A549 treated with CpdA at 1 μM for 4 hours (cell line): ENCODE data around the gene CYP2D6. TPM values are rescaled to one million over a fixed set of nuclear protein-coding genes. Genes with fewer than 3 reads are reported as not detected.

Source experiments
- total RNA-seq: library from RNA; stranded (reverse); fragments of 200-300 nt; extraction: Qiagen RNA extraction; gene quantifications from 5 replicates; pipeline ENCODE4 v1.2.3, GENCODE V29; 2022; ENCODE audit warnings: low read depth

The CYP2D6 gene
- 0.30 to 0.81 TPM (median 0.54 TPM) in 5 replicates for total RNA-seq

GRCh38 chr22:42130639-42131431 is at the start of gene CYP2D6:
Gene CYP2D6, minus strand, starts transcription at chr22:42130810. Its CDS starts 19 bp downstream, at chr22:42130791.

GRCh38 chr22:42090596-42091454 is 39.8 kb downstream of the CYP2D6 start, which contains the start of gene NDUFA6:
Gene NDUFA6, minus strand, starts transcription at chr22:42090772. Its CDS starts 28 bp downstream, at chr22:42090744.

GRCh38 chr22:42079319-42080251 is 51.0 kb downstream of the CYP2D6 start, which contains the start of gene SMDT1:
Gene SMDT1, plus strand, starts transcription at chr22:42079700. Its CDS starts 69 bp downstream, at chr22:42079769.

Other genes starting within 250 kb of the CYP2D6 start
- 0.13 to 0.19 TPM (median 0.15 TPM) in 4 of 5 replicates, not detected in the other for gene SHISA8, start 215.7 kb downstream of the CYP2D6 start, total RNA-seq
- 0.13 to 0.30 TPM (median 0.21 TPM) in 5 replicates for gene TNFRSF13C, start 204.0 kb downstream of the CYP2D6 start, total RNA-seq
- 25.6 to 40.3 TPM (median 36.6 TPM) in 5 replicates for gene CENPM, start 183.7 kb downstream of the CYP2D6 start, total RNA-seq
- gene SEPTIN3, start 161.4 kb downstream of the CYP2D6 start, total RNA-seq, result 1.3 to 1.5 TPM (median 1.4 TPM) in 5 replicates
- gene WBP2NL, start 132.0 kb downstream of the CYP2D6 start, total RNA-seq, result 0.09 TPM in 1 of 5 replicates, not detected in the others
- gene NAGA, start 60.0 kb downstream of the CYP2D6 start, total RNA-seq, result 6.1 to 7.7 TPM (median 7.3 TPM) in 5 replicates
- not detected in 5 replicates for gene PHETA2, start 56.6 kb downstream of the CYP2D6 start, total RNA-seq
- gene SMDT1, start 51.1 kb downstream of the CYP2D6 start, total RNA-seq, result 20.1 to 41.2 TPM (median 40.8 TPM) in 5 replicates
- 62.2 to 74.5 TPM (median 69.0 TPM) in 5 replicates for gene NDUFA6, start 40.0 kb downstream of the CYP2D6 start, total RNA-seq
- gene TCF20, start 139.8 kb upstream of the CYP2D6 start, total RNA-seq, result 11.7 to 18.1 TPM (median 13.5 TPM) in 5 replicates